ENCODE results near the gene KBTBD12.

DNA sequence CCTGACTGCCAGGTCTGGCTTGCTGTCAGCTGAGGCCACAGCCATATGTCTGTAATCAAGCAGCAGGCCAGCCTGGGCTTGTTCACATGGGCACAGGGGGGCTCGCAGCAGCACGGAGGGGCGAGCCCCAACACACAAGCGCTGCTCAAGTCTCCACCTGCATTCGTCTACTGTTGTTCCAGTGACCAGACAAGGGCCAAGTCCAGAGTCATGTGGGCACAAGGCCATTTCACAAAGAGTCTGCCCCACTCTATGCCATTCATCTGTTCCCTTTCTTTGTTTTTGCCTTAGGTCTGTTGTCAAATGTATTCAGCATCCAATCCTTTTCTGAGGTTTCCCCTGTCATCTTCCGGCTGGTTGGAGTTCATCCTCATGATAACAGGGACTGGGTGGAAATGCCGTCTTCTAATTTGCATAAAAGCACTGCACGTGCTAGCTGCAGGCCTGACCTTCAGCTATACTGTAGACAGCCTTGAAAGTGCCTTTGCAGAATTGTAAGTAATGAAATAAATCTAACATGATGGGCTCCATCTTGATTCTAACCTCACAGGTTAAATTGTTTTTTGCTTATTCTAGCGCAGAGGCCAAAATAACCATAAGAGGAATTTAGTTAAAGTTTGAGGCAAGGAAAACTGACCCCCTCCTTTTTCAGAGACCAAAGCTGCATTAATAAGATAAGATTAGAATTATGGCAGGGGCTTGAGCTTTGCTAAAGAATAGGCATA is 28.6 kb upstream of the KBTBD12 start:
- TF ChIP-seq MYC (IDR thresholded peaks at IDR 0.05; ENCODE audit: borderline replicate concordance, low read length) (no peak), KDM1A (IDR thresholded peaks at IDR 0.05; ENCODE audit: low read depth) (no peak)
- TF ChIP-seq, protein P1, sequence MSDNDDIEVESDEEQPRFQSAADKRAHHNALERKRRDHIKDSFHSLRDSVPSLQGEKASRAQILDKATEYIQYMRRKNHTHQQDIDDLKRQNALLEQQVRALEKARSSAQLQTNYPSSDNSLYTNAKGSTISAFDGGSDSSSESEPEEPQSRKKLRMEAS (IDR thresholded peaks at IDR 0.05): no peak

All from A549 (cell line).